Colonic mucosa (tissue), 4 donors: ENCODE measurements around the gene APOB. TPM values are rescaled to one million over a fixed set of nuclear protein-coding genes. Genes with fewer than 3 reads are reported as not detected.

Source experiments
- DNase-seq: peaks from one replicate; pipeline ENCODE4 v3.0.0-alpha.2; 2020
- H3K27ac ChIP-seq: fragments of 200-600 bp; one replicate; pipeline ENCODE4 v1.8.0; 2021
- H3K27me3 ChIP-seq: fragments of 200-600 bp; one replicate; pipeline ENCODE4 v1.8.0; 2021
- H3K36me3 ChIP-seq: fragments of 200-600 bp; one replicate; pipeline ENCODE4 v1.8.0; 2021
- H3K4me1 ChIP-seq: fragments of 200-600 bp; one replicate; pipeline ENCODE4 v1.8.0; 2021; ENCODE audit warnings: mild to moderate bottlenecking
- H3K4me3 ChIP-seq: fragments of 200-600 bp; one replicate; pipeline ENCODE4 v1.8.0; 2021
- H3K9ac ChIP-seq, 2 donors: one replicate each; pipeline ENCODE4 v1.7.0; 2013; ENCODE audit warnings: control low read depth in 2 of 2, low read depth in 2 of 2, low read length in 2 of 2
- H3K9me3 ChIP-seq: fragments of 200-600 bp; one replicate; pipeline ENCODE4 v1.8.0; 2021
- intact Hi-C: fragments of 100-400 bp; cut with DNase I; formaldehyde crosslinking; loops from one replicate; pipeline ENCODE4 v1.14.1; 2022
- total RNA-seq, 2 donors: library from RNA; stranded (reverse); fragmentation: NEBNext Ultra II Directional in 1 of 2; extraction: Animal tissue kit (Norgen Biotek cat#: 25700) in 1 of 2; gene quantifications; one replicate each; pipeline ENCODE4 v1.2.1, GENCODE V29; 2021
- TF ChIP-seq, protein P1 (sequence below): fragments of 200-600 bp; IDR thresholded peaks from one replicate; pipeline ENCODE4 v1.8.0; 2022; ENCODE audit warnings: antibody characterized with exemption, mild to moderate bottlenecking
- donor health status: healthy.
- donor health status: DM: no; HTN: no; CAD: no.
- donor health status: DM: no; HTN: no; CAD: no.

Gene APOB
- total RNA-seq, 2 donors from 2014 or later = 1.0 to 3.3 TPM

DNA sequence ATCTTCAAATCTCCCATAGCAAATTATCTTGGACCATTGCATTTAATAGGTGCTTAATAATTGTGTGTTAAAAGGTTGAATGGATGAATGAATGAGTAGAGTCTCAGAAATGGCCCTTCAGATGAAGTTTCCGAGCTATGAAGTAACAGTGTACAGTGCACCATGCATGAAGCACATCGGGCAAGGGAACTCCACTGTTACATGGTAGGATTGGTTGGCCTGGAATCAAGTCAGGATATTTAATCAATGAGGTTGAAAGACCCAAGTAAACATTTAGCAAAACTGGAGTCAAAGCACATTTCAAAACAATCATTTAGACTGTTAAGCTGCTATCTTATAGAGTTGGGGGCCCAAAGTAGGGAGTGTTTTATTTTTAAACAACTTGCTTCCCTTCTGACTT is 80.0 kb downstream of the APOB start:
- TF ChIP-seq, protein P1, sequence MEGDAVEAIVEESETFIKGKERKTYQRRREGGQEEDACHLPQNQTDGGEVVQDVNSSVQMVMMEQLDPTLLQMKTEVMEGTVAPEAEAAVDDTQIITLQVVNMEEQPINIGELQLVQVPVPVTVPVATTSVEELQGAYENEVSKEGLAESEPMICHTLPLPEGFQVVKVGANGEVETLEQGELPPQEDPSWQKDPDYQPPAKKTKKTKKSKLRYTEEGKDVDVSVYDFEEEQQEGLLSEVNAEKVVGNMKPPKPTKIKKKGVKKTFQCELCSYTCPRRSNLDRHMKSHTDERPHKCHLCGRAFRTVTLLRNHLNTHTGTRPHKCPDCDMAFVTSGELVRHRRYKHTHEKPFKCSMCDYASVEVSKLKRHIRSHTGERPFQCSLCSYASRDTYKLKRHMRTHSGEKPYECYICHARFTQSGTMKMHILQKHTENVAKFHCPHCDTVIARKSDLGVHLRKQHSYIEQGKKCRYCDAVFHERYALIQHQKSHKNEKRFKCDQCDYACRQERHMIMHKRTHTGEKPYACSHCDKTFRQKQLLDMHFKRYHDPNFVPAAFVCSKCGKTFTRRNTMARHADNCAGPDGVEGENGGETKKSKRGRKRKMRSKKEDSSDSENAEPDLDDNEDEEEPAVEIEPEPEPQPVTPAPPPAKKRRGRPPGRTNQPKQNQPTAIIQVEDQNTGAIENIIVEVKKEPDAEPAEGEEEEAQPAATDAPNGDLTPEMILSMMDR = no peak
- Histone ChIP-seq H3K9ac (no peak overlapping the region), H3K27me3 (no peaks in the 10 kb centered on the region)

DNA sequence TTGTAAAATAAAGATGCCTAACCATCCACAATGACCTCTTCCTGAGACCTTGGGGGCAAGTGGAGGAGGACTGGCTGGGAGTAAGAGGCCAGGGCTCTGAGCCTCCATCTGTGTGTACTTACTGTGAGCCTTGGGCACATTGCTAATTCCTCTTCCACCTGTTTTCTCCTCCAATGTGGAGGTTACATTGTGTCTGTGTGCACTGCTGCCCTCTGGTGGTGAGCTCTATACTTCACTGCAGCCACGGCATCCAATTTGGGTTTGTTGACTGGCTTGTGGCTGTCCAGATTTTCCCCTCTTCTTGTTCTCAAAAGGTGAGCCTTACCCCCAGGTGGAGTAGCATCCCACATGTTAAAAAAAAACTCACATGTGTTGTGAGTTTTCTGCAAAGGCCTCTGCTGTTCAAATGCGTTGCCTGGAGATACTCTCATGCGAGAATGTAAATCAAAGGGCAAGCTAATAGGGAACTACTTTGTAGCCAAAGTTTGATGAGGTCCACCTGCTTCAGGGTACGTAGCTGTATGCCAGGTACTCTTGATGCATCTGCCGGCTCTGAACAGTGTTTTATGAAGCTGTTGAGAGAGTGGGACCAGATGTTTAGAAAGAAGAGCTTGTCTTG is 80.8 kb downstream of the APOB start:
- Histone ChIP-seq H3K36me3 (no peaks in the 10 kb centered on the region), H3K9ac (no peak overlapping the region), H3K9me3 (no peaks in the 10 kb centered on the region), H3K27ac (no peak overlapping the region), H3K4me1 (no peaks in the 10 kb centered on the region), H3K4me3 (no peak overlapping the region), H3K27me3 (no peaks in the 10 kb centered on the region)
- intact Hi-C loops = loop anchor here (2.0 to 5.0 kb wide), 2 partner anchors 182 to 281 kb away; no protein-coding TSS in a partner anchor
- TF ChIP-seq, protein P1 = peak; percentile 83
- peak; percentile 70 for DNase-seq

More for the DNA sequence above, 80.0 kb downstream of the APOB start:
- Histone ChIP-seq H3K9me3 (no peaks in the 10 kb centered on the region), H3K4me3 (no peak overlapping the region), H3K27ac (no peak overlapping the region), H3K36me3 (no peaks in the 10 kb centered on the region), H3K4me1 (no peaks in the 10 kb centered on the region)
- no peak for DNase-seq
- intact Hi-C loops = loop anchor here (2.0 to 5.0 kb wide), 3 partner anchors 183 to 301 kb away; no protein-coding TSS in a partner anchor

DNA sequence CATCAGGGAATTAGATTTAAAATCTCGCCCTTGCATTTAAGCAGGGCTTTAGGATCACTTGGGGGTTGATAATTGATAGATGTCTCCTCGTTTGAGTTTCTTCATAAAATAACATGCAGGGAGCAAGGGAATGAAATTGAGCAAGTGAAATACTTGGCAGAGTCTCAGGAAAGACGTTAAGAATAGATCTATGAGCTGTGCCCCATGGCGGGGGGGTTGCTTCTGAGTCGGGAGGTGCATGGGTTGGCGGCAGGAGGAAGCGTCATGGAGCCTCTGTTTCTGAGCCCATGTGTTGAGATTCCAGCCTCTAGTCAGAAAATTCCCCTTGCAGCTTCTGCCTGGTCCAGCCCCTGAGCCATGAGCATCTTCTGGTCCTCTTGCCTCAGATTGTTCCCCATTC is 82.0 kb downstream of the APOB start:
- TF ChIP-seq, protein P1 = no peak
- H3K27ac ChIP-seq = no peak overlapping the region

DNA sequence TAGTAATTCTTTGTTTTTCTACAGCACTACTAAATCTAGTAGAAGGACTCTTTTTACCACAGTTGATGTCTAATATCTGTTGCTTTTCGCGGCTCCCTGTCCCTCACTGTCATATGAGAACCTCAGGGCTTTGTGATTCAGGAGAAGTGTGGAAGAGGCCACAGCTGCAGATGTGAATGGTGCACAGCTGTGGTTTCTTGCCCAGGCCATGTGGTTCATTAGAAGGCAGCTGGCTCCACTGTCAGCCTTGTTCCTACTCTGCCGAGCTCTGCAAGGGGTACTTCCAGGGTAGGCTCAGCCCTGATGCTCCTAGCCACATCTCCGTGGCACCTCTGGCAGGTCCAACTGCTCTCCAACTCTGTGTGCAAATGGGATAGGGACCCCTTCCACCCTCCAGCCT is 83.9 kb downstream of the APOB start:
- no peak for DNase-seq
- H3K27ac ChIP-seq = no peak overlapping the region
- intact Hi-C loops = loop anchor here (5.0 kb wide), 1 partner anchor 278 kb away; no protein-coding TSS in a partner anchor
- no peaks in the 10 kb centered on the region for H3K27me3 ChIP-seq
- H3K4me3 ChIP-seq = no peak overlapping the region
- no peaks in the 10 kb centered on the region for H3K36me3 ChIP-seq
- H3K9ac ChIP-seq = no peak overlapping the region
- H3K9me3 ChIP-seq = no peaks in the 10 kb centered on the region
- TF ChIP-seq, protein P1 = no peak
- no peaks in the 10 kb centered on the region for H3K4me1 ChIP-seq

More for the DNA sequence above, 82.0 kb downstream of the APOB start:
- H3K4me1 ChIP-seq = no peaks in the 10 kb centered on the region
- H3K27me3 ChIP-seq = no peaks in the 10 kb centered on the region
- intact Hi-C loops = loop anchor here (2.0 to 5.0 kb wide), 2 partner anchors 181 to 280 kb away; no protein-coding TSS in a partner anchor
- DNase-seq = no peak
- H3K4me3 ChIP-seq = no peak overlapping the region
- no peaks in the 10 kb centered on the region for H3K36me3 ChIP-seq
- H3K9ac ChIP-seq = no peak overlapping the region
- H3K9me3 ChIP-seq = no peaks in the 10 kb centered on the region

DNA sequence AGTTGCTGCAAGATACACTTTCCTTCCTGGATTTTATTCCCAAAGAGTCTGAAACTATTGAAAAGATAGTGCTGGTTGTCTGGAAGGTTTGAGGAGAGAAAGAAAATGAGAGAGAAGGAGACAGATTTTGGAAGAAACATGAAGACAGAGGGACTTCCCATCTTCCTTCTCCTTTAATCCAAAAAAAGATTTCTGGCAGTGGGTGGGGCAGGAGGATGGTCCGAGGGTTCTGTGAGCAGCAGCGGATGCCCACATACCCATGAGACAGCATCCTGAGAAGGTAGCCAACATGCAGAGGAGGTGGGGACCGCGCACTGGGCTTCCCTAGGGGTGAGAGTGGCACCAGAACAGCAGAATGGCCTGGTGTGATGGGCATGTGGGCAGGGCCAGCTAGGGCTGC is 84.6 kb downstream of the APOB start:
- Histone ChIP-seq H3K27me3 (no peaks in the 10 kb centered on the region), H3K27ac (no peak overlapping the region), H3K9me3 (no peaks in the 10 kb centered on the region), H3K36me3 (no peaks in the 10 kb centered on the region), H3K9ac (no peak overlapping the region), H3K4me1 (no peaks in the 10 kb centered on the region), H3K4me3 (no peak overlapping the region)
- TF ChIP-seq, protein P1 = no peak
- intact Hi-C loops = no loop called here
- no peak for DNase-seq
